ENCODE measurements around the gene RILPL2.

DNA sequence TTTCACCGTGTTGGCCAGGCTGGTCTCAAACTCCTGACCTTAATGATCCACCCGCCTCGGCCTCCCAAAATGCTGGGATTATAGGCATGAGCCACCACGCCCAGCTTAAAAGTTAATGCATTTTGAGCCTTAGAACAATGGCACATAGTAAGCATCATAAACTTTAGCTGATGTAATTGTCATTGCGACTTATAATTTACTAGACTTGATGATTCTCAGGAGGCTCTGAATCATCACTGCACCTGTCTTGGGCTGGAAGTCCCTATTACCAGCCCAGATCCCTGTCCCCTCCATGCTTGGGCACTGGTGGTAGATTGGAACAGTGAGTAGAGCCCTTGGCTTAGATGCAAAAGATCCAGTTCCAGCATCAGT lies 26.5 kb downstream of the RILPL2 start:
- TF ChIP-seq, protein P1, sequence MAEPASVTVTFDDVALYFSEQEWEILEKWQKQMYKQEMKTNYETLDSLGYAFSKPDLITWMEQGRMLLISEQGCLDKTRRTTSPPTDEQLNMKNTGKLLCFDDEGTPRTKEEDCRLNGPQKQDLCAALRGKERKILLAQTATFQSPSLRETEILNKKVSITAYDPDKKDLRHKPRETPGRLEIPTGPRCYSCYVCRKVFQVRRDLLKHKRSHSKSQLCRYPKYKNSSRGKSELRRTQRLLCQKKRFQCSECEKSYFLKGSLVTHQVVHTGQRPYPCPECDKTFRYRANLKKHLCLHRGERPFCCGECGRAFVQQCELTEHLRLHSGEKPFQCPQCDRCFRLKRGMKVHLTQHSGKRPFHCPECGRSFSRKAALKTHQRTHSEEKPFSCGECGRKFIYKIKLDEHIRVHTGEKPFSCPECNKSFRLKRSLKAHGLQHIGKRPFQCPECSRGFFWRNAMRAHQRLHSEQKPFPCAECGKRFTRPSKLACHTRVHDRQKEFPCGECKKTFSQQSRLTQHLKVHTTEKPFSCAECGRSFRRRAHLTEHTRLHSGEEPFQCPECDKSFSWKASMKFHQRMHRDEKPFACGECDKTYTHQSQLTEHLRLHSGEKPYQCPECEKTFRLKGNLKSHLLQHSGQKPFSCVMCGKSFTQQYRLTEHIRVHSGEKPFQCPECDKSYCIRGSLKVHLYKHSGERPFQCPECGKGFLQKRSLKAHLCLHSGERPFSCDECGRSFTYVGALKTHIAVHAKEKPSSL (CRISPR knock-in tag; conservative IDR thresholded peaks at IDR 0.05) = no peak
- TF ChIP-seq, protein P2, sequence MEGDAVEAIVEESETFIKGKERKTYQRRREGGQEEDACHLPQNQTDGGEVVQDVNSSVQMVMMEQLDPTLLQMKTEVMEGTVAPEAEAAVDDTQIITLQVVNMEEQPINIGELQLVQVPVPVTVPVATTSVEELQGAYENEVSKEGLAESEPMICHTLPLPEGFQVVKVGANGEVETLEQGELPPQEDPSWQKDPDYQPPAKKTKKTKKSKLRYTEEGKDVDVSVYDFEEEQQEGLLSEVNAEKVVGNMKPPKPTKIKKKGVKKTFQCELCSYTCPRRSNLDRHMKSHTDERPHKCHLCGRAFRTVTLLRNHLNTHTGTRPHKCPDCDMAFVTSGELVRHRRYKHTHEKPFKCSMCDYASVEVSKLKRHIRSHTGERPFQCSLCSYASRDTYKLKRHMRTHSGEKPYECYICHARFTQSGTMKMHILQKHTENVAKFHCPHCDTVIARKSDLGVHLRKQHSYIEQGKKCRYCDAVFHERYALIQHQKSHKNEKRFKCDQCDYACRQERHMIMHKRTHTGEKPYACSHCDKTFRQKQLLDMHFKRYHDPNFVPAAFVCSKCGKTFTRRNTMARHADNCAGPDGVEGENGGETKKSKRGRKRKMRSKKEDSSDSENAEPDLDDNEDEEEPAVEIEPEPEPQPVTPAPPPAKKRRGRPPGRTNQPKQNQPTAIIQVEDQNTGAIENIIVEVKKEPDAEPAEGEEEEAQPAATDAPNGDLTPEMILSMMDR (IDR thresholded peaks at IDR 0.05) = no peak
